IMR-90 (cell line): ENCODE data around the gene NUP210.
"Not testable (repeated sequence)": the region's sequence is repeated elsewhere in the genome, so short reads cannot be mapped to it uniquely, and the experiment has no call there.

Experiments
- CHD1 ChIP-seq: IDR thresholded peaks from 2 replicates; pipeline ENCODE4 v1.6.1; 2012; ENCODE audit warnings: low read depth, low read length, improper control_type of control experiment
- FOS ChIP-seq: fragments of 150-350 bp; IDR thresholded peaks from 2 replicates; pipeline ENCODE4 v1.6.1; 2016; ENCODE audit warnings: low read depth, low read length
- POLR2A ChIP-seq: IDR thresholded peaks from 2 replicates; pipeline ENCODE4 v1.6.1; 2012; ENCODE audit warnings: mild to moderate bottlenecking, low read depth, low read length
- TF ChIP-seq, protein P1 (sequence below): conservative IDR thresholded peaks from 2 replicates; pipeline ENCODE4 v1.5.1; 2012; ENCODE audit warnings: mild to moderate bottlenecking, low read depth, low read length, improper control_type of control experiment

- TF ChIP-seq, protein P1, sequence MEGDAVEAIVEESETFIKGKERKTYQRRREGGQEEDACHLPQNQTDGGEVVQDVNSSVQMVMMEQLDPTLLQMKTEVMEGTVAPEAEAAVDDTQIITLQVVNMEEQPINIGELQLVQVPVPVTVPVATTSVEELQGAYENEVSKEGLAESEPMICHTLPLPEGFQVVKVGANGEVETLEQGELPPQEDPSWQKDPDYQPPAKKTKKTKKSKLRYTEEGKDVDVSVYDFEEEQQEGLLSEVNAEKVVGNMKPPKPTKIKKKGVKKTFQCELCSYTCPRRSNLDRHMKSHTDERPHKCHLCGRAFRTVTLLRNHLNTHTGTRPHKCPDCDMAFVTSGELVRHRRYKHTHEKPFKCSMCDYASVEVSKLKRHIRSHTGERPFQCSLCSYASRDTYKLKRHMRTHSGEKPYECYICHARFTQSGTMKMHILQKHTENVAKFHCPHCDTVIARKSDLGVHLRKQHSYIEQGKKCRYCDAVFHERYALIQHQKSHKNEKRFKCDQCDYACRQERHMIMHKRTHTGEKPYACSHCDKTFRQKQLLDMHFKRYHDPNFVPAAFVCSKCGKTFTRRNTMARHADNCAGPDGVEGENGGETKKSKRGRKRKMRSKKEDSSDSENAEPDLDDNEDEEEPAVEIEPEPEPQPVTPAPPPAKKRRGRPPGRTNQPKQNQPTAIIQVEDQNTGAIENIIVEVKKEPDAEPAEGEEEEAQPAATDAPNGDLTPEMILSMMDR = not testable (repeated sequence)
- not testable (repeated sequence) for TF ChIP-seq CHD1, FOS, POLR2A
Measured at GRCh38 chr3:13436213-13436612, 16.1 kb upstream of the NUP210 start.
